ENCODE data around the gene PBX1. TPM values are rescaled to one million over a fixed set of nuclear protein-coding genes. Genes with fewer than 3 reads are reported as not detected.

Gene PBX1
- total and polyA plus RNA-seq, 7 donors, result 6.7 to 168 (median 118) TPM

- intact Hi-C loops (cut with DNase I), result no loop called here
Observed at GRCh38 chr1:164664127-164664526, 105.1 kb downstream of the PBX1 start.

GRCh38 chr1:164667001-164667400 is 108.0 kb downstream of the PBX1 start:
- H3K27ac ChIP-seq, result no peak overlapping the region
- no peaks in the 10 kb centered on the region for H3K36me3 ChIP-seq
- H3K27me3 ChIP-seq, result no peaks in the 10 kb centered on the region
- WGBS, 2 donors, result 71 to 84% methylated on average over 2 of the region's 2 CpGs
- no peaks in the 10 kb centered on the region for H3K9me3 ChIP-seq
- no peak for TF ChIP-seq CTCF (IDR thresholded peaks at IDR 0.05)
- TF ChIP-seq EP300 (IDR thresholded peaks at IDR 0.05), result no peak
- no peak for TF ChIP-seq POLR2AphosphoS5 (IDR thresholded peaks at IDR 0.05)
- no peak for TF ChIP-seq POLR2A (IDR thresholded peaks at IDR 0.05)
- no peak for DNase-seq
- no peak overlapping the region for H3K4me3 ChIP-seq
- intact Hi-C loops (cut with DNase I), result no loop called here
- peaks cover 0 to 70% (median 51%) of the 10 kb centered on the region in 4 donors for H3K4me1 ChIP-seq

More at GRCh38 chr1:164664127-164664526, 105.1 kb downstream of the PBX1 start:
- Histone ChIP-seq H3K27me3 (no peaks in the 10 kb centered on the region), H3K4me1 (peaks cover 0 to 66% (median 48%) of the 10 kb centered on the region in 4 donors), H3K9me3 (no peaks in the 10 kb centered on the region), H3K36me3 (no peaks in the 10 kb centered on the region), H3K27ac (no peak overlapping the region), H3K4me3 (no peak overlapping the region)
- WGBS, 2 donors, result 93 to 94% methylated on average over 4 of the region's 4 CpGs
- TF ChIP-seq POLR2AphosphoS5 (IDR thresholded peaks at IDR 0.05), result no peak
- TF ChIP-seq POLR2A (IDR thresholded peaks at IDR 0.05), result no peak
- TF ChIP-seq EP300 (IDR thresholded peaks at IDR 0.05), result no peak
- no peak for TF ChIP-seq CTCF (IDR thresholded peaks at IDR 0.05)
- DNase-seq, result no peak

- TF ChIP-seq POLR2AphosphoS5 (IDR thresholded peaks at IDR 0.05), result no peak
- no peak for TF ChIP-seq EP300 (IDR thresholded peaks at IDR 0.05)
- no peak for TF ChIP-seq POLR2A (IDR thresholded peaks at IDR 0.05)
- no peak for TF ChIP-seq CTCF (IDR thresholded peaks at IDR 0.05)
- H3K27me3 ChIP-seq, result no peaks in the 10 kb centered on the region
- DNase-seq, result no peak
- H3K9me3 ChIP-seq, result no peaks in the 10 kb centered on the region
- no peak overlapping the region for H3K4me3 ChIP-seq
- intact Hi-C loops (cut with DNase I), result no loop called here
- peaks cover 0 to 76% (median 51%) of the 10 kb centered on the region in 4 donors for H3K4me1 ChIP-seq
- H3K27ac ChIP-seq, result no peak overlapping the region
- 82 to 87% methylated on average over 5 of the region's 5 CpGs for WGBS, 2 donors
- no peaks in the 10 kb centered on the region for H3K36me3 ChIP-seq
Observed at GRCh38 chr1:164667600-164667999, 108.6 kb downstream of the PBX1 start.

GRCh38 chr1:164668491-164669400 is 109.8 kb downstream of the PBX1 start:
- no peaks in the 10 kb centered on the region for H3K27me3 ChIP-seq
- no peak overlapping the region for H3K27ac ChIP-seq
- WGBS, 2 donors, result 96% methylated on average over 20 of the region's 20 CpGs
- H3K36me3 ChIP-seq, result no peaks in the 10 kb centered on the region
- intact Hi-C loops (cut with DNase I), result no loop called here
- H3K9me3 ChIP-seq, result no peaks in the 10 kb centered on the region
- no peak for TF ChIP-seq EP300 (IDR thresholded peaks at IDR 0.05)
- TF ChIP-seq CTCF (IDR thresholded peaks at IDR 0.05), result no peak
- no peak for TF ChIP-seq POLR2A (IDR thresholded peaks at IDR 0.05)
- no peak for TF ChIP-seq POLR2AphosphoS5 (IDR thresholded peaks at IDR 0.05)
- no peak overlapping the region for H3K4me3 ChIP-seq
- H3K4me1 ChIP-seq, result peaks cover 0 to 79% (median 52%) of the 10 kb centered on the region in 4 donors
- DNase-seq, result no peak

All from sigmoid colon (tissue), 7 donors.